GM21576 (cell line): ENCODE data around the gene TEX51.
A peak's percentile ranks its signal among the peaks of the same experiment; 100 is the strongest.

Experiments
- ATAC-seq: cut with Tn5 transposase; IDR thresholded peaks from one replicate; pipeline ENCODE4 v1.9.1; 2021; ENCODE audit warnings: mild to moderate bottlenecking, moderate library complexity; ENCODE audit not compliant: unreplicated experiment

TEX51 gene

DNA sequence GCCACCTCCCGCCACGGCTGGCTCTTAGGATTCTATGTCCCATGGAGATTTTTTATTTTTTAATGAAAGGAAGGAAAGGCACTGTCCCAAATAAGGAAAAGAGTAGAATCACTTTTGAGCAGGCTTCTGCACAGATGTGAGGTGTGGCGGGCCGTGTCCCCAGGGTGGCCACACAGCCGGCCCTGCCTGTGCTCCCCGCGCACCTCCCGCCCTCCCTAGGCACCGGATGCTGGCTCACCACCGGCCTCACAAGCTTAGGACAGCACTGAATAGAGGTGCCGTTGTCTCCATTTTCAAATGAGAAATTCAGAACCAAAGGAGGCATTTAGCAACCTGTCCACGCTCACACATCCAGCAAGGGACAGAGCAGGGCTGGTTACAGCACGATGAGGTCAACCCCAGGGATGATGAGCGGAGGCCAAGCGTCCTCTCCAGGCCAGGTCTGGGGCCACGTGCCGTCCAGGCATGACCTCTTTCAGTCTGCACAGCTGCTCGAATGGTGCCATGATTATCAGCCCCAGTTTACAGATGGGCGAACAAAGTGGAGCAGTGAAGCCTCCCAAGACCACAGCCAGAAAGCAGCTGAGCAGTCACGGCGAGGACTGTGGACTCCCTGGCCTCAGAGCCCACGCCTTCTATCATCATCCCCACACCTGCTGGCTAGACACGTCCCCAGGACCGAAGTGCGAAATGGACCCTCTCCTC is 20.7 kb upstream of the TEX51 start:
- no peak for ATAC-seq

DNA sequence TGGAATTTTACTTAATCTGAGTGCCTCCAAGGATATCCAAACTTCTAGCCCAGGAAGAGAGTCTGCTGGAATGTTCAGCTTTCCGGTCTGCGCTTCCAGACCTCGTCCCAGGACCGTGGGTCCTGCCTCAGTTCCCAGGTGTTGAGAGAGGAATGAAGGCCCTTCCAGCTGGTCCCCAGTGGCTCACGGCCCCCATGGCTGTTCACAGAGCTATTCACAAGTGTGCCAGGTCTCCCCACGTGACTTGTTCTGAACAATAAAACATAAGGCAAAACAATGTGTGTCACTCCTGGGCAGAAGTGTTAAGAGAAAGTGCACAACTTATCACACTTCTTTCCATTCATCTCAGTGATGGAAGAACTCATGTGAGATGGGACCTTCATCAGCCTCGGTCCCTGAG is 20.1 kb upstream of the TEX51 start:
- no peak for ATAC-seq

DNA sequence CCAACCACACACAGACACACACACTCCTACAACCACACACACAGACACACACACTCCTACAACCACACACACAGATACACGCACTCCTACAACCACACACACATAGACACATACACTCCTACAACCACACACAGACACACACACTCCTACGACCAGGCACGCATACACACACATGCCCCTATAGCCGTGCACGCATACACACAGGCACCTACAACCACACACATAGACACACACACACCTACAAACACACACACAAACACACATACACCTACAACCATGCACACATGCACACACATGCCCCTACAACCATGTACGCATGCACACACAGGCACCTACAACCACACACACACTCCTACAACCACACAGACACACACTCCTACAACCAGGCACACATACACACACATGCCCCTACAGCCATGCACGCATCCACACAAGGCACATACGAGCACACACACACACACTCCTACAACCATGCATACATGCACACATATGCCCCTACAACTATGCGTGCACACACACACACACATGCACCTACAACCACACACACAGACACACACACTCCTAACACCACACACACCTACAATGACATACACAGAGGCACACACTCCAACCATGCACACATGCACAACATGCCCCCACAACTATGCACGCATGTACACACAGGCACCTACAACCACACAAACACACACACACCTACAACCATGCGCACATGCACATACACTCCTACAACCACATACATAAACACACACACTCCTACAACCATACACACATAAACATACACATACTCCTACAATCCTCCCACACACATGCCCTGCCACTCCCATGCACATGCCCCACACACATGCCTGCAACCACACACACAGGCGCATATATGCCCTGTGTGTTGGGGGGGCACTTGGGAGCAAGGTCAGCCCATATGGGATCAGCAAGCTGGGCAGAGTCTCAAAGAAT is 19.1 kb upstream of the TEX51 start:
- no peak for ATAC-seq

DNA sequence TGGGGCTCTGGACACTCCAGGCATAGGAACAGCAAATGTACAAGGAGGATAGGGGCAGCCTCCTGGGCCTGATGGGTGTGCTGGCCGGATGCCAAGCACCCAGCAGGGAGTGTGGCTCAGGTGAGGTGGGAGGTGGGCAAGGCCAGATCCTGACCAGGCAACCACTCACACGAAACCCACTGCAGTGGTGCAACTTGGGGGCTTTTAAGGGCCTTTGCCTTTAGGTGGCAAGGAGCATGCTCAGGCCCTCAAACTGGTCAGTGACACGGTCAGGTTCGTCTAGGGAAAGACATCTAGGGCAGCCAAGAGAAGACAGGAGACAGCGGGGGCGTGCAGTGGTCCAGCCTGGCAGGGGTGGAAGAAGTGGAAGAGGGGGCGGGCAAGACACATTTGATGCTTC is 18.4 kb upstream of the TEX51 start:
- no peak for ATAC-seq

DNA sequence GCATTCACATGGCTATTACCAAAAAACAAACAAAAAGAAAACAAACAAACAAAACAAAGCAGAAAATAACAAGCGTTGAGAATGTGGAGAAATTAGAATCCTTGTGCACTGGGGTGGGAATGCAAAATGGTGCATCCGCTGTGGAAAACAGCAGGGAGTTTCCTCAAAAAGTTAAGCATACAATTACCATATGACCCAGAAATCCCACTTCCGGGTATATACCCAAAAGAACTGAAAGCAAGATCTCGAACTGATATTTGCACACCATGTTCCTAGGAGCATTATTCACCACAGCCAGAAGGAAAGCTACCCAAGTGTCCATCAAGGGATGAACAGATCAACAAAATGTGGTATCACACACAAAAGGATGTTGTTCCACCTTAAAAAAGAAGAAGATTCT is 17.9 kb upstream of the TEX51 start:
- ATAC-seq, result no peak

DNA sequence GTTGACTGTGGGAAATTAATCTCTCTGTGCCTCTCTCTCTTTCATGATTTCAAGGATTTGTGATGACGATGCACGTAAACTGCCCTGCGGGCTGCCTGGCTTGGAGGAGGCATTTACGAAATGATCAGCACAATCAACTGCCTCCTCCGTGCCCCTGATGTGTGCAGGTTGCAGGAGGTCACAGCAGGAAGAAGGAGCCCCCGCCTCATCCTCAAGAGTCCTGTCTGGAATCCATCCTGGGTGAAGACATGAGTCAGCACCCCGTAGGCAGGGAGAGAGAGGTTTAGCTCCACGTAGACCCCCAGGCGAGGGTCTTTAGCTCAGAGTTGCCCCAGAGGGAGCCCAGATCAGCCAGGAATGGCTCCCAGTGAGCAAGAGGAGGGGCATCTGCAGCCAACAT is 17.1 kb upstream of the TEX51 start:
- no peak for ATAC-seq

DNA sequence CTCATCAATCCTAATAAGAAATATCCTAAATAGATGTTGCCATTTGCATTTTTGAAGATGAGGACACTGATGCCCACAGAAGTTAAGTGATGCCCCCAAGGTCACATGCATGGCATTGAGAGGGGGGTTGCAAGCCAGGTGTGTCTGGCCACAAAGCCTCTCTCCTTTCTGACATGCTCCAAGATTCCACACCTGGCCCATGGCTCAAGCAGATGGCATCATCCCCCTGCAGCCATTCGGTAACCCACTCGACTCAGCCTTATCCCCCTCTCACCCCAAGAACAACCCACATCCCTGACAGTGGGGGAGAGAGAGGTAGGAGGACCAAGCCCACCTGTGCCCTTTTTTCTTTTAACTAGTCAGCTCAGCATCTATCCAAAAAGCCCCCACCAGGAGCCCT is 16.5 kb upstream of the TEX51 start:
- ATAC-seq, result no peak

DNA sequence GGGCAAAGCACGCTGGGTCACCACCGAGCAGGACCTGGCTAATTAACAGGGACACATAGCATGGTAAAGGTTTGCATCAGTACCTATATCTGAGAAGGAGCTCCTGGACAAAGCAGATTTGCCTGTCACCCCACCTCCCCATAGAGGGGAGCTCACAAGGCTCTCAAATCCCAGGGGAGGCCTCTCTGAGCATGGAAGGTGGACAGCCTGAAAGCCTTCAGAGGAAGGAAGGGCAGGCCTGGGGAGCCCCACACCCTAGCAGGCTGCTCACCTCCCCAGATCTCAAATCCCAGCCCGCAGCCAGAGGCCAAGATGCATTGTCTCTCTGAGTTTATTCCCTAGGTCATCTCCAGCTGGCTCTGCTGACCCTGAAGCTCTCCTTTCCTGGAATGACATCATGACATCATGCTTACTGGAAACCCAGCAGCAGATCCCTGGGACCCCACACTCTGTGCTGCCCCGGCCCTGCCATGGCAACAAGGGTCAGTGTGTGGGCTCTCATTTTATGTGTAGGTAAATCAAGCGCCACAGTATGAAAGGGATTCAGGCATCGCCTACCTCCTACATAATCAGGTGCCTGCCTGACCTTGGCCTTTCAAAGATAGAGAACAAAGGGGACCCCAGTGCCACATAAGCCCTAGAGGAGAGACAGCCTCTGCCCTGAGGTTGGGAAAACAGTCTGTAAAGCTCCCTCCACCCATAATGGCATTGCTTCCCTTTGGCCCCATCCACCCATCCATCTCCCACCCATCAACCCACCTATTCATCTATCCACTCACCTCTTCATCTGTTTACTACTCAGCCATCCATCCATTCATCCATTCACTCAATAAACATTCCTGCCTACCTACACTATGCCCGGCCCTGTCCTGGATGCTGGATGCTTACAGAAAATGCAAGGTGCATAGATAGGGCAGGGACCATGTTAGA is 15.7 kb upstream of the TEX51 start:
- no peak for ATAC-seq

DNA sequence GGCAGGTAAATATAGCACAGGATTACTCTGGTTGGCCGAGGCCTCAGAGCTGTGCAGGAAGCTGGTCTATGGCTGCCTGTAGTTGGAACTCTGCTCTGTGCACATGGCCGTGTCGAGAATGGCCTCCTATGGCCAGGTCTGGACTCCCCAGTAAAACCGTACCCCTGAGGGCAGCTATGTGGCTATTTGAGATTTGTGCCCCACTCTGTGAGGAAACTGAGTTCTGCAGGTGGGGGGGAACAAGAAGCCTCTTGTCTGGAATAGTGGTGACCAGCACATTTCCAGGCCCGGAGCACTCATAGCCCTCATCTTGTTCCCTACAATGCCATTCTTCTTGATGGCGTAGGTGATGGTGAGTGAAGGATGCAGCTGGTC is 15.0 kb upstream of the TEX51 start:
- ATAC-seq, result no peak

DNA sequence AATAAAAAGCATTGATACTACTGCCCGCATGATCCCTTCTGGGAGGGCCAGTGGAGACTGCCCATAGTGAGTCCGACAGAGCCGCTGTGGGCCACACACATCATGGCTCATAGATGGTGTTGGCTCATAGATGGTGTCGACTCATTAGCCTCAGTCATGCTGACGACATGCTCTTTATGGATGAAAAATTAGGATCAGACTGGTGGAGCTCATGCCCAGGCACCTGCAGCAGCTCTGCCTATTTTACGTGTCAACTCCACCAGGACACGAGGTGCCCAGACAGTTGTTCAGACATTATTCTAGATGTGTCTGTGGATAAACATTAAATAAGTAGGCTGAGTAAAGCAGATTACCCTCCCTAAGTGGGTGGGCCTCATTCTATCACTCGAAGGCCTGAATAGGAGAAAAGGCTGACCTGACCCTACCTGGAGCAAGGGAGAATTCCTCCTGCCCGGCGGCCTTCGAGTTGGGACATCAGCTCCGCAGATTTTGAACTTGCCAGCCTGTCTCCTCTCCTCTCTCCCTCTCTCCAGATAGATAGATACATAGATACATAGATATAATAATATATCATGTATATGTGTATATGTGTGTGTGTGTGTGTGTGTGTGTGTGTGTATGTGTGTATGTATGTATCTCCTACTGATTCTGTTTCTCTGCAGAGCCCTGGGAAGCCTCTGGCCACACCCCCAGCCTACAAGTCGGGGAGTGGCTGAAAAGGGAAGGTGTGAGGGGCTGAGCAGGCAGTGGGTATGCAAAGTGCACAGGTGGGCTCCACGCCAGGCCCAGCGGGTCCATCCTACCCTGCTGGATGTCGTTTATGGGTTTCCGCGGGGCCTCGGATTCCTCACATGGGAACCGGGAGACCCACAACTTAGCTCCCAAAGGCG is 13.6 kb upstream of the TEX51 start:
- no peak for ATAC-seq

DNA sequence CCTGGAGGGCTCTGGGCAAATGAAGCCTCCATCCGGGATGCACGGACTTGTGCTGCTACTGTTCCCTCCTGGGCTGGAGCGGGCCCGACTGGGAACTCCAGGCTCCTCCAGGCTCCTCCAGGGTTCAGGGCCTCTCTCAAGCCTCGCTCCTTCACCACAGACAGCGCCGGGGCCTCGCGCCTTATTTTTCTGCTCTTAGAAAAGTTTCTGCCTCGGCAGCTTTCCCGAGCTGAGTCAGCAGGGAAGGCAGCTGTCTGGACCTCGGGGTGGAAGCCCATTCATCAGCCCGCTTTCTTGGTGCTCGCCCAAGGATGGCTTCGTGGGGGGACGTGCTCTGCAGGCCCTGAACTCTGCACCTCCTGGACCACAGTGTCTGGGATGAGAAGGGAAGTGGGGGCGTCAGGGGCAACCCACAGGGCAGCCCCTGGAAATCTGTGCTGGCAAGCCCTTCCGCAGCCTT is 12.9 kb upstream of the TEX51 start:
- no peak for ATAC-seq

DNA sequence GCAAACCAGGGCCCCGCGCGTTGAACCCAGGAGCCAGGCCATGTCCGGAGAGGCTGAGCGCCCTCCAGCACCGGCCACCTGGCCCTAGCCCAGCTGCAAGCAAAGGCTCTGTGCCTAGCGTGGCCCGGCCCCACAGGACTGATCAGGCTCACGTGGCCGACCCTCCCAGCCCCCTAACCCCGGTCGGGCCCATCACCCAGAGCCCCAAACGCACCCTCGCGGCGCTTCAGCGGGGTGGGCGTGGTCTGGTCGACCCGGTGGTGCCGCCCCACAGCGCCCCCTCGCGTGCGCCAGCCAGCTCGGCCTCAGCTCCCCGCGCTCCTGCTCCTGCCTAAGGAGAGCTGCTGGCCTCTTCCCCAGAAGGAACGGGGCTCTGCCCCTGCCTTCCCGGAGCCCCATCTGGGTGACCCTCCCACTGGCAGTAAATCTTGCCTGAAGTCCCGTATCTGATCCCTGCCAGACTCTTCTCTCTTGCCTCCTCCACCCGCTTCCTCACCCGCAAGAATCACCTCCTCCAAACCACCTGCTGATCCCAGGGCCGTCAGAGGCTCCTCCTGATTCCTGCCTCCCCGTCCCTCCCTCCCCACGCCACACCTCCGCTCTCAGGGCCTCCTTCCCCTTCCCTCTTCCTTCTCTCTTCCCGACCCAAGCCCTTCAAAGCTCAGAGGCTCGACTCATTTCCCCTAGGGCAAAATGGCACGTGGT is 12.3 kb upstream of the TEX51 start:
- peak; percentile 84 for ATAC-seq

DNA sequence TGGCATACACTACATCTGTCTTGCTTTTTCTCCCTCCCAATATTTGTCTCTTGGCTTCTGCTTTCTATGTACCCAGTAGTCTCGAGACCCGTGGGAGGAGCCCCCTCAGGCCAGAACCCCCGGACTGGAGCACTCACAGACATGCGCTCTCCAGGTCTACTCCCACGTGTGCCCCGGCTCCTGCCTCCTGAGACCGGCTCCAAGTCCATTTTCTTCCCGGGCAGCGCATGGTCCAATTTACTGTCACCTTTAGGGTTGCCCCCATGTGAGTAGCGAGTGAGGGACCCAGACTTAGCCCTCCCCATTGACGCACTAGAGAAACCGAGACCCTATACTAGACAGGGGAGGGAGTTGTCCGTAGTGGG is 11.8 kb upstream of the TEX51 start:
- ATAC-seq, result no peak

DNA sequence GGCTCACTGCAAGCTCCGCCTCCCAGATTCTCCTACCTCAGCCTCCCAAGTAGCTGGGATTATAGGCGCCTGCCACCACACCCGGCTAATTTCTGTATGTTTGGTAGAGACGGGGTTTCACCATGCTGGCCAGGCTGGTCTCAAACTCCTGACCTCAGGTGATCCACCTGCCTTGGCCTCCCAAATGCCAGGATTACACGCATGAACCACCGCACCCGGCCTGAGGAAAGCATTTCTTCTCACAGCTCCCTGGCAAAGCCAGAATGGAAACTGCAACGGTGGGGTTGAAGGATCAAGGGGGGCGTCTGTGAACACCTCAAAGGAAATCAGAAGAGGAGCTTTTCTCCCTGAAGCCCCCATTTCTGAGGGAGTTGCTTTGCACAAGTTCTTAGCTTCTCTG is 11.2 kb upstream of the TEX51 start:
- ATAC-seq, result no peak

DNA sequence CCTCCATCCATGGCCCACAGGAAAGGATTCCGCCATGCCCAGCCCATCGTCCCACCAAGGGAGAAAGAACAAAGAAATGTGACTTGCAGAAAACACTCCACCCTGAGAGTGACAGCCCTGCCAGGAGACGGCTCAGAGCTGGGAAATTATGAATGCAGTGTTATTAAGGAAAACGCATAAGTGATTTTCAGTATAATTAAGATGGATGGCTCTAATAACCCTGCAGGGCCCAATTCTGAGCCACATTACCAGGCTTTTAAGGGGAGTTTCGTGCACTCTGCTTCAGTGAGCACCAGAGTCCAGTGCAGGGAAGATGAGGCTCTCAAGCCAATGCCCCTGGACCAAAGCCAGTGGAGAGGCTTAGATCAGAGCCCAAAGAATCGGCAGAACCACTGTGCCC is 10.6 kb upstream of the TEX51 start:
- ATAC-seq, result no peak

DNA sequence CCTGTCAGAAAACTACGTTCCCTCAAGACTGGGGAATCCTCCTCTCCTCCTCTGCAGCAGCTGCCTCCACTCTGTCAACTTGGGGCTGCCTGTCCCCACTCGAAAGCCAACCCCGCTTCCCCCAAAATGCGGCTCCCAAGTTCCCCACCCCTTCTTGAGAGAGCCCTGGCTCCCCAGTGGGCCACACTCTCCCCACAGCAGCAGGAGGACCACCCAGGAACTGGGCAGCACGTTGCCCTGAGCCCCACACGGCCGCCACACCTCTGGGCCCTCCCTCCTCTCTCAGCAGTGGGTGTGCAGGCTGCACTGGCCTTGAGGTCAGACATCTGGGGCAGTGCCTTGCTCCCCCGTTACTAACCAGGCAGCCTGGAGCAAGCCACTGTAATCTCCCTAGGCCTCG is 9.6 kb upstream of the TEX51 start:
- no peak for ATAC-seq

DNA sequence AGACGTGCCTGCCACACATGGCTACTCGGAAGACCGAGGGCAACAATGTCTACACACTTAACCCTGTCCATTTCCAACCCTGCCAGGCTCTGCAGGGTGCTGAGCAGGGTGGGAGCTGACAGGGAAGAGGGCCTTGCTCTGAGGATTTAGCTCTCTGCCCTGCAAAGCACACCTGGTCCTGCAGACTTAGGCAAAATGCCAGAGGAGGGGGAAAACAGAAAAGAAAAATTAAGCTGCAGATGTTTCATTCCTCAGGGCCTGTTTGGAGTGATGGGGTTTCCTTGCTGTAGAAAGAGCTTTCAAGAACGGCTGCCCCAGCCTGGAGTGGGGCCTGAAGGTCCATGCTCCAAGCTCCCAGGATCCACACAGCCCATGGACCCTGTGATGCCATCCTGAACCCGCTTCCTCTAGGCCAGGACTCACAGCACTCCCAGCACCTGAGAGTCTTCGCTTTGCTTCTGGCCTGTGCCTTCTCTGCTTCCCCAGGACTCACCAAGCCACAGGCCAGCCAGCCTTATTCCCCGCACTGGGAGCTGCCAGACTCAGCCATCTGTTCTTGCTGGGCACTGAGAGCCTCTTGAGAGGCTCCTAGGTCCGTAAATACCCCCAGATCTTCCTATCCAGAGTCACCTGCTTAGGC is 9.1 kb upstream of the TEX51 start:
- no peak for ATAC-seq

DNA sequence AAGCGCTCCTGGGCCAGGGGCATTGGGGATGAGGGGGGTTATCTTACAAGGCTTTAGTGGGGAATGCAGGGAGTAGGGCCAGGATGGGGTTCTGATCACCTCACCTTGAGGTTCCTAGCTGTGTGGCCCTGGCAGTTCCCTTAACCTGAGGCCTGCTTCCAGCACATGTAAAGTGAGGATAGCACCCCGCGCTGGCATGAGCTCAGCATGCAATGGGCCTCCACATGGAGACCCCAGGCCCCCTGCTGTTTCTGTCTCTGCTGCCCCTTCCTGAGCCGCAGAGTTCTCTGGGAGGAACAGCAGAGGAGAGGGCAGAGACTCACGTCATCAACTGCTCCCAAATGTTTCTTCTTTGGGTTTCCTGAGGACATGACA is 8.6 kb upstream of the TEX51 start:
- no peak for ATAC-seq
